GM21529 (cell line): Measurements from ENCODE around the gene ZBTB18.
"Not testable (repeated sequence)": the region's sequence is repeated elsewhere in the genome, so short reads cannot be mapped to it uniquely, and the experiment has no call there.

Experiments used
- ATAC-seq: cut with Tn5 transposase; IDR thresholded peaks from one replicate; pipeline ENCODE4 v1.9.1; 2021; ENCODE audit not compliant: unreplicated experiment

The ZBTB18 gene

GRCh38 chr1:244041466-244042120 lies 9.5 kb upstream of the ZBTB18 start:
- ATAC-seq: no peak

GRCh38 chr1:244042293-244042692 lies 8.8 kb upstream of the ZBTB18 start:
- no peak for ATAC-seq

GRCh38 chr1:244044423-244044822 lies 6.7 kb upstream of the ZBTB18 start:
- no peak for ATAC-seq

GRCh38 chr1:244046254-244046653 lies 4.8 kb upstream of the ZBTB18 start:
- not testable (repeated sequence) for ATAC-seq

GRCh38 chr1:244046907-244047611 lies 4.0 kb upstream of the ZBTB18 start:
- ATAC-seq: no peak

- peak; percentile 72 for ATAC-seq
These were observed 3.3 kb upstream of the ZBTB18 start for GRCh38 chr1:244047621-244048255.

- peak; percentile 73 for ATAC-seq
These were observed 2.6 kb upstream of the ZBTB18 start for GRCh38 chr1:244048256-244049161.

- no peak for ATAC-seq
These were observed 1.7 kb upstream of the ZBTB18 start for GRCh38 chr1:244049162-244050013.

GRCh38 chr1:244050014-244050834 lies 859 bp upstream of the ZBTB18 start:
- ATAC-seq: no peak

- ATAC-seq: no peak
These were observed 1.1 kb downstream of the ZBTB18 start for GRCh38 chr1:244052016-244052727.

- no peak for ATAC-seq
These were observed 1.7 kb downstream of the ZBTB18 start for GRCh38 chr1:244052728-244053312.

- no peak for ATAC-seq
These were observed 2.7 kb downstream of the ZBTB18 start for GRCh38 chr1:244053831-244054230.

GRCh38 chr1:244054247-244054923 lies 3.3 kb downstream of the ZBTB18 start:
- no peak for ATAC-seq

- ATAC-seq: no peak
These were observed 3.8 kb downstream of the ZBTB18 start for GRCh38 chr1:244054924-244055263.

- no peak for ATAC-seq
These were observed 5.5 kb downstream of the ZBTB18 start for GRCh38 chr1:244056577-244056976.

- ATAC-seq: no peak
These were observed 6.6 kb downstream of the ZBTB18 start for GRCh38 chr1:244057474-244058385.

- ATAC-seq: no peak
These were observed 9.0 kb downstream of the ZBTB18 start for GRCh38 chr1:244060117-244060516.
